Stomach (tissue), 4 donors: Measurements from ENCODE around the gene MAGEF1.
A peak's percentile ranks its signal among the peaks of the same experiment; 100 is the strongest.

Experiments used
- EP300 ChIP-seq: sonication (generic); formaldehyde crosslinking; IDR thresholded peaks from one replicate; pipeline ENCODE4 v1.6.1; 2017; ENCODE audit warnings: antibody characterized with exemption
- TF ChIP-seq, protein P1 (sequence below), 7 experiments: fragments of 450-650 bp in 4 of 7; fragments of 200-600 bp in 3 of 7; sonication (generic) in 3 of 7; IDR thresholded peaks; one replicate each; pipeline ENCODE4 v1.5.1; 2016 to 2019; ENCODE audit warnings: antibody characterized with exemption in 7 of 7, control low read depth in 2 of 7, mild to moderate bottlenecking in 1 of 7

DNA sequence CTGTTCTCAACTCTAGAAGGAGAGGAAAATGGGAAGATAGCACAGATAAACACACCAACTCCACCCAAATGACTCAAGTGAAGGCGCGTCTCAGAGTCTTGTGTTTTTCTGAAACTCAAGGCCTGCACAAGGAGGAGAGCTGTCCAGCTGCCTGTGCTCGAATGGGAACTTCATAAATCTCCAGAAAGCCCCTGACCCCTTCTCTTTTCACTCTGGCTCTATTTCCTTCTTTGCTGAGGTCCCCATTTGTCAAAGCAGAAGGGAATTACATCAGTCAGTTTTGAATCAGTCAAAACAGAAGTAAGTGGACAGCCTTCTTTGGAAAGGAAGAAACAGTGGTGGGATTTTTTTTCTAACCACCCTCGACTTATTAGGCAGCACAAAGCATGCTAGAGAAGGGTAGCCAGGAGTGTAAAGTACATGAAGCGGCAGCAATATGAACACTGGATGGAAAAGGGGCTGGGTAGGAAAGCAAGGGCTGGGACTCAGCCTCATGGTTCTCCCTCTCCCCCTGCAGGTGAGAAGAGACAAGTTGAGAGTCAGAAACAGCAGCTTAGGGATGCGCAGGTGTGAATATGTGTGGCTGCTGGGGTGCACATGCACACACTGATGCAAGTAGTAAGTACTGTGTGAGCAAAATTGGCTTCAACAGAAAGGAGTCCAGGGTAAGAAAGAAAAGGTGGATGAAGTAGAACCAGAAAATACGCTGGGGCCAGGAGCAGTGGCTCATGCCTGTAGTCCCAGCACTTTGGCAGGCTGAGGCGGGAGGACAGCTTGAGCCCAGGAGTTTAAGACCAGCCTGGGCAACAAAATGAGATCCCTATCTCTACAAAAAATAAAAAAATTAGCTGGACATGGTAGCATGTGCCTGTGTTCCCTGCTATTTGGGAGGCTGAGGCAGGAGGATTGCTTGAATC lies 36.6 kb upstream of the MAGEF1 start:
- TF ChIP-seq, protein P1, sequence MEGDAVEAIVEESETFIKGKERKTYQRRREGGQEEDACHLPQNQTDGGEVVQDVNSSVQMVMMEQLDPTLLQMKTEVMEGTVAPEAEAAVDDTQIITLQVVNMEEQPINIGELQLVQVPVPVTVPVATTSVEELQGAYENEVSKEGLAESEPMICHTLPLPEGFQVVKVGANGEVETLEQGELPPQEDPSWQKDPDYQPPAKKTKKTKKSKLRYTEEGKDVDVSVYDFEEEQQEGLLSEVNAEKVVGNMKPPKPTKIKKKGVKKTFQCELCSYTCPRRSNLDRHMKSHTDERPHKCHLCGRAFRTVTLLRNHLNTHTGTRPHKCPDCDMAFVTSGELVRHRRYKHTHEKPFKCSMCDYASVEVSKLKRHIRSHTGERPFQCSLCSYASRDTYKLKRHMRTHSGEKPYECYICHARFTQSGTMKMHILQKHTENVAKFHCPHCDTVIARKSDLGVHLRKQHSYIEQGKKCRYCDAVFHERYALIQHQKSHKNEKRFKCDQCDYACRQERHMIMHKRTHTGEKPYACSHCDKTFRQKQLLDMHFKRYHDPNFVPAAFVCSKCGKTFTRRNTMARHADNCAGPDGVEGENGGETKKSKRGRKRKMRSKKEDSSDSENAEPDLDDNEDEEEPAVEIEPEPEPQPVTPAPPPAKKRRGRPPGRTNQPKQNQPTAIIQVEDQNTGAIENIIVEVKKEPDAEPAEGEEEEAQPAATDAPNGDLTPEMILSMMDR (IDR thresholded peaks at IDR 0.05): peak in 3 of 7 experiments; percentile 35 to 65 (median 40)
- no peak for TF ChIP-seq EP300
